ENCODE measurements around the gene HYAL3. TPM values are rescaled to one million over a fixed set of nuclear protein-coding genes. Genes with fewer than 3 reads are reported as not detected.

HYAL3 gene
- 10.3 TPM for total RNA-seq (2021; ENCODE audit: unreplicated experiment)
- polyA plus RNA-seq (2012) = 4.6 and 6.5 TPM in 2 replicates
- percentile 39 among the genes with signal in this experiment for Bru-seq, nascent RNA
- percentile 61 among the genes with signal in this experiment for BruChase-seq, experiment 1, labeled RNA remaining after a 6-hour chase
- BruChase-seq, experiment 2, labeled RNA remaining after a 2-hour chase = percentile 50 among the genes with signal in this experiment
- long read RNA-seq, transcript HYAL3-201 (4 exons, 1,942 nt) = major isoform, 5 of 16 reads
- long read RNA-seq, partial matches to known transcripts = 5 of 16 reads
- long read RNA-seq, other reads (novel, unspliced or antisense) = 5 of 16 reads

- Histone ChIP-seq H3K27me3 (ENCODE audit: insufficient read depth, low read length) (no peaks in the 10 kb centered on the region), H3K9ac (ENCODE audit: low read length) (peak within 1 kb of the TSS; percentile 91), H2AFZ (ENCODE audit: low read depth, low read length, poor library complexity, severe bottlenecking) (no peak within 1 kb of the TSS), H3K9me2 (ENCODE audit: insufficient read depth) (no peaks in the 10 kb centered on the region), H4K20me1 (ENCODE audit: insufficient read depth) (no peaks in the 10 kb centered on the region), H3K9me3 (ENCODE audit: control insufficient read depth in 1 of 2, insufficient read depth in 1 of 2, low read depth in 1 of 2, low read length in 2 of 2) (no peaks in the 10 kb centered on the region), H3K4me1 (ENCODE audit: control insufficient read depth in 1 of 2, insufficient read depth in 2 of 2, low read length in 2 of 2) (peaks cover 21 to 47% of the 10 kb centered on the region in 2 experiments), H3K4me3 (replicated peaks in 1 of 2; ENCODE audit: low read depth in 1 of 2, low read length in 2 of 2) (peak within 1 kb of the TSS; percentile 55 to 92), H3K79me2 (ENCODE audit: insufficient read depth, low read length) (peaks cover 3% of the 10 kb centered on the region; the same call in 1 of the 2 replicates), H3K36me3 (ENCODE audit: control insufficient read depth in 1 of 2, insufficient read depth in 2 of 2, low read length in 2 of 2) (no peaks in the 10 kb centered on the region), H3K4me2 (ENCODE audit: low read length) (peak within 1 kb of the TSS; percentile 97), H3K27ac (ENCODE audit: low read depth, low read length) (peak within 1 kb of the TSS; percentile 73)
- DNase-seq (ENCODE audit: low read depth, low spot score) (peak; percentile 99), ATAC-seq (peak; percentile 83)
- BruUV-seq (replicated peaks) = TSS peak; percentile 41
- ChIA-PET POLR2A (interaction anchor here (0.6 to 2.0 kb wide), 10 partner anchors 16 to 104 kb away, joined by 3 to 12 read pairs (median 4); partner anchors contain the start of genes GNAI2, RASSF1 and TUSC2), RAD21 (ENCODE audit: low non-redundant PET in 1 of 2, low total read pairs in 2 of 2, uncharacterized antibody in 2 of 2, unreplicated experiment in 2 of 2) (interaction anchor here (0.5 to 1.3 kb wide), 8 partner anchors 14 to 1178 kb away, joined by 3 to 5 read pairs (median 4); no protein-coding TSS in a partner anchor), CTCF (interaction anchor here (0.5 to 1.4 kb wide), 10 partner anchors 18 to 87 kb away, joined by 3 to 9 read pairs (median 4); partner anchors contain the start of gene TUSC2)
- intact Hi-C loops (cut with micrococcal nuclease) = no loop called here
- TF ChIP-seq, protein P1, sequence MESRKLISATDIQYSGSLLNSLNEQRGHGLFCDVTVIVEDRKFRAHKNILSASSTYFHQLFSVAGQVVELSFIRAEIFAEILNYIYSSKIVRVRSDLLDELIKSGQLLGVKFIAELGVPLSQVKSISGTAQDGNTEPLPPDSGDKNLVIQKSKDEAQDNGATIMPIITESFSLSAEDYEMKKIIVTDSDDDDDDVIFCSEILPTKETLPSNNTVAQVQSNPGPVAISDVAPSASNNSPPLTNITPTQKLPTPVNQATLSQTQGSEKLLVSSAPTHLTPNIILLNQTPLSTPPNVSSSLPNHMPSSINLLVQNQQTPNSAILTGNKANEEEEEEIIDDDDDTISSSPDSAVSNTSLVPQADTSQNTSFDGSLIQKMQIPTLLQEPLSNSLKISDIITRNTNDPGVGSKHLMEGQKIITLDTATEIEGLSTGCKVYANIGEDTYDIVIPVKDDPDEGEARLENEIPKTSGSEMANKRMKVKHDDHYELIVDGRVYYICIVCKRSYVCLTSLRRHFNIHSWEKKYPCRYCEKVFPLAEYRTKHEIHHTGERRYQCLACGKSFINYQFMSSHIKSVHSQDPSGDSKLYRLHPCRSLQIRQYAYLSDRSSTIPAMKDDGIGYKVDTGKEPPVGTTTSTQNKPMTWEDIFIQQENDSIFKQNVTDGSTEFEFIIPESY (IDR thresholded peaks at IDR 0.05; ENCODE audit: extremely low read depth, insufficient replicate concordance, low read length) = peak; percentile 40
- TF ChIP-seq ELF1 (IDR thresholded peaks at IDR 0.05; ENCODE audit: borderline replicate concordance, low read depth) (no peak), FOSL1 (IDR thresholded peaks at IDR 0.05; ENCODE audit: low read depth) (no peak), EZH2phosphoT487 (IDR thresholded peaks at IDR 0.05; ENCODE audit: borderline replicate concordance) (no peak), EGR1 (IDR thresholded peaks at IDR 0.05; ENCODE audit: low read depth) (no peak), ATF3 (IDR thresholded peaks at IDR 0.05) (no peak), SRF (IDR thresholded peaks at IDR 0.05; ENCODE audit: low read depth) (no peak), POLR2AphosphoS5 (IDR thresholded peaks at IDR 0.05; ENCODE audit: low read depth, low read length) (peak; percentile 95), ZNF274 (IDR thresholded peaks at IDR 0.05; ENCODE audit: low read depth, low read length) (no peak), JUND (IDR thresholded peaks at IDR 0.05) (no peak), ZFX (IDR thresholded peaks at IDR 0.05) (peak; percentile 34; the same call in 1 of the 2 replicates), POLR2A (IDR thresholded peaks at IDR 0.05; ENCODE audit: borderline replicate concordance, extremely low read depth, insufficient read depth, insufficient read length) (peak; percentile 72), TCF7L2 (IDR thresholded peaks at IDR 0.05; ENCODE audit: borderline replicate concordance, extremely low read depth, insufficient read depth, insufficient read length) (peak; percentile 28)
- TF ChIP-seq, protein P2, sequence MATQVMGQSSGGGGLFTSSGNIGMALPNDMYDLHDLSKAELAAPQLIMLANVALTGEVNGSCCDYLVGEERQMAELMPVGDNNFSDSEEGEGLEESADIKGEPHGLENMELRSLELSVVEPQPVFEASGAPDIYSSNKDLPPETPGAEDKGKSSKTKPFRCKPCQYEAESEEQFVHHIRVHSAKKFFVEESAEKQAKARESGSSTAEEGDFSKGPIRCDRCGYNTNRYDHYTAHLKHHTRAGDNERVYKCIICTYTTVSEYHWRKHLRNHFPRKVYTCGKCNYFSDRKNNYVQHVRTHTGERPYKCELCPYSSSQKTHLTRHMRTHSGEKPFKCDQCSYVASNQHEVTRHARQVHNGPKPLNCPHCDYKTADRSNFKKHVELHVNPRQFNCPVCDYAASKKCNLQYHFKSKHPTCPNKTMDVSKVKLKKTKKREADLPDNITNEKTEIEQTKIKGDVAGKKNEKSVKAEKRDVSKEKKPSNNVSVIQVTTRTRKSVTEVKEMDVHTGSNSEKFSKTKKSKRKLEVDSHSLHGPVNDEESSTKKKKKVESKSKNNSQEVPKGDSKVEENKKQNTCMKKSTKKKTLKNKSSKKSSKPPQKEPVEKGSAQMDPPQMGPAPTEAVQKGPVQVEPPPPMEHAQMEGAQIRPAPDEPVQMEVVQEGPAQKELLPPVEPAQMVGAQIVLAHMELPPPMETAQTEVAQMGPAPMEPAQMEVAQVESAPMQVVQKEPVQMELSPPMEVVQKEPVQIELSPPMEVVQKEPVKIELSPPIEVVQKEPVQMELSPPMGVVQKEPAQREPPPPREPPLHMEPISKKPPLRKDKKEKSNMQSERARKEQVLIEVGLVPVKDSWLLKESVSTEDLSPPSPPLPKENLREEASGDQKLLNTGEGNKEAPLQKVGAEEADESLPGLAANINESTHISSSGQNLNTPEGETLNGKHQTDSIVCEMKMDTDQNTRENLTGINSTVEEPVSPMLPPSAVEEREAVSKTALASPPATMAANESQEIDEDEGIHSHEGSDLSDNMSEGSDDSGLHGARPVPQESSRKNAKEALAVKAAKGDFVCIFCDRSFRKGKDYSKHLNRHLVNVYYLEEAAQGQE (IDR thresholded peaks at IDR 0.05; ENCODE audit: low read depth) = no peak
- TF ChIP-seq, protein P3, sequence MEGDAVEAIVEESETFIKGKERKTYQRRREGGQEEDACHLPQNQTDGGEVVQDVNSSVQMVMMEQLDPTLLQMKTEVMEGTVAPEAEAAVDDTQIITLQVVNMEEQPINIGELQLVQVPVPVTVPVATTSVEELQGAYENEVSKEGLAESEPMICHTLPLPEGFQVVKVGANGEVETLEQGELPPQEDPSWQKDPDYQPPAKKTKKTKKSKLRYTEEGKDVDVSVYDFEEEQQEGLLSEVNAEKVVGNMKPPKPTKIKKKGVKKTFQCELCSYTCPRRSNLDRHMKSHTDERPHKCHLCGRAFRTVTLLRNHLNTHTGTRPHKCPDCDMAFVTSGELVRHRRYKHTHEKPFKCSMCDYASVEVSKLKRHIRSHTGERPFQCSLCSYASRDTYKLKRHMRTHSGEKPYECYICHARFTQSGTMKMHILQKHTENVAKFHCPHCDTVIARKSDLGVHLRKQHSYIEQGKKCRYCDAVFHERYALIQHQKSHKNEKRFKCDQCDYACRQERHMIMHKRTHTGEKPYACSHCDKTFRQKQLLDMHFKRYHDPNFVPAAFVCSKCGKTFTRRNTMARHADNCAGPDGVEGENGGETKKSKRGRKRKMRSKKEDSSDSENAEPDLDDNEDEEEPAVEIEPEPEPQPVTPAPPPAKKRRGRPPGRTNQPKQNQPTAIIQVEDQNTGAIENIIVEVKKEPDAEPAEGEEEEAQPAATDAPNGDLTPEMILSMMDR (IDR thresholded peaks at IDR 0.05 in 2 of 3, conservative IDR thresholded peaks at IDR 0.05 in 1 of 3; ENCODE audit: borderline replicate concordance in 1 of 3, insufficient read depth in 1 of 3, low read depth in 2 of 3, low read length in 2 of 3) = peak in 2 of 3 experiments; percentile 11 to 30; a peak in 3 of 6 replicates
Observed at GRCh38 chr3:50298836-50299637, at the start of gene HYAL3, which contains the start of gene NAA80. TSS of gene HYAL3 (minus strand) at chr3:50299405. CDS start at chr3:50295602, 3,803 bp downstream. TSS of gene NAA80 (minus strand) at chr3:50299405. CDS start at chr3:50297463, 1,942 bp downstream.

All from HCT116 (cell line).